GM13976 (cell line): ENCODE measurements around the gene TMOD1.
A peak's percentile ranks its signal among the peaks of the same experiment; 100 is the strongest.
"Not testable (repeated sequence)": the region's sequence is repeated elsewhere in the genome, so short reads cannot be mapped to it uniquely, and the experiment has no call there.

Experiments used
- DNase-seq: peaks from one replicate; pipeline ENCODE4 v3.0.0; 2012; ENCODE audit warnings: low spot score
- in situ Hi-C: fragments of 300-500 bp; cut with MboI; formaldehyde crosslinking; loops from one replicate; pipeline ENCODE4 v1.12.0; 2022; ENCODE audit warnings: low sequenced_read_pairs, mixed read lengths, inconsistent platforms; ENCODE audit not compliant: unreplicated experiment
- TF ChIP-seq, protein P1 (sequence below): IDR thresholded peaks from 2 replicates; pipeline ENCODE4 v1.5.1; 2012; ENCODE audit warnings: borderline replicate concordance, mild to moderate bottlenecking; ENCODE audit not compliant: insufficient read depth; ENCODE audit errors: extremely low read depth, missing control alignments, control extremely low read depth

Gene TMOD1

DNA sequence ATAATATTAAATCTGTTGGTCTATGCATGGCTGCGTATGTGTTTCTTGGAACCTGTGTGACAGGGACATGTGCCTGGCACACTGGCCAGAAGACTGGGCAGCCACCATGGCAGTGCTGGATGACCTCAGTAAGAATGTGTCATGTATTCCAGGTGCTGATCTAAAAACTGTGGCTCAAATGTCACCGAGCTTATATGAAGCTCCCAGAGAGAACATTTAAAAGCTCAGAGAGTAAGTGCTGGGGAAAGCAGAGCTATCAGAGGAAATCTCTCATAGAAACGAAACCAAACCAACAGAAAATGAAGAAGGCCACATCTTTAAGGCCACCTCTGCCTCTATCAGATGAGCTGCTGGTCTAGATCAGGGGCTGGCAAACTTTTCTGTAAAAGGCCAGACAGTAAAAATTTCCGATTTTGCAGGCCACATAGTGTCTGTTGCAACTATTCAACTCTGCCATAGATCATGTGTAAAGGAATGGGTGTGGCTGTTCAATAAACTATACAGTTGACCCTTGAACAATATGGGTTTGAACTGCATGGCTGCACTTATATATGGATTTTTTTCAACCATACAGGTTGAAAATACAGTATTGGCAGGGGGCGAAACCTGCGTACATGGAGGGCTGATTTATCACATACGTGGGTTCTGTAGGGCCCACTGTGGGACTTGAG, 99.9 kb downstream of the TMOD1 start:
- in situ Hi-C loops: loop anchor here (25.0 kb wide), 1 partner anchor 739 kb away; the partner anchor contains the start of gene ZNF782
- DNase-seq: no peak
- TF ChIP-seq, protein P1, sequence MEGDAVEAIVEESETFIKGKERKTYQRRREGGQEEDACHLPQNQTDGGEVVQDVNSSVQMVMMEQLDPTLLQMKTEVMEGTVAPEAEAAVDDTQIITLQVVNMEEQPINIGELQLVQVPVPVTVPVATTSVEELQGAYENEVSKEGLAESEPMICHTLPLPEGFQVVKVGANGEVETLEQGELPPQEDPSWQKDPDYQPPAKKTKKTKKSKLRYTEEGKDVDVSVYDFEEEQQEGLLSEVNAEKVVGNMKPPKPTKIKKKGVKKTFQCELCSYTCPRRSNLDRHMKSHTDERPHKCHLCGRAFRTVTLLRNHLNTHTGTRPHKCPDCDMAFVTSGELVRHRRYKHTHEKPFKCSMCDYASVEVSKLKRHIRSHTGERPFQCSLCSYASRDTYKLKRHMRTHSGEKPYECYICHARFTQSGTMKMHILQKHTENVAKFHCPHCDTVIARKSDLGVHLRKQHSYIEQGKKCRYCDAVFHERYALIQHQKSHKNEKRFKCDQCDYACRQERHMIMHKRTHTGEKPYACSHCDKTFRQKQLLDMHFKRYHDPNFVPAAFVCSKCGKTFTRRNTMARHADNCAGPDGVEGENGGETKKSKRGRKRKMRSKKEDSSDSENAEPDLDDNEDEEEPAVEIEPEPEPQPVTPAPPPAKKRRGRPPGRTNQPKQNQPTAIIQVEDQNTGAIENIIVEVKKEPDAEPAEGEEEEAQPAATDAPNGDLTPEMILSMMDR: no peak

DNA sequence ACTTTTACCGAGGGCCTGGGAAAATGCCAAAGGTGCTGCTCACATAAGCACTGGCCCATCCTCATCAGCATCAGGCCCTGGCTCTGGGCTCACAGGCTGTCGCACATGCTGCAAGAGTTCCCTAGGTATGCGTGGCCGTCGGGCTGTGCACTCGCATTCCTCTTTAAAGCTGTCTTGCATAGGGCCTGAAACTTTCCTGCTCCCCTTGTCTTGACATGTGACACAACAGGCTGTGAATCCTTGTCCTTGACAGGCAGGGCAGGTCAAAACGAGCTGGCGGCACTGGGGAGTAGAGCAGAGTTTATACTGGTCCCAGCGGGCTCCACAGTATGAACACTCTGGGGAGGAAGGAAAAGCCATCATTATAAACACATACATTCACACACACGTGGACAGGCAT, 101.0 kb downstream of the TMOD1 start:
- in situ Hi-C loops: loop anchor here (25.0 kb wide), 1 partner anchor 740 kb away; the partner anchor contains the start of gene ZNF782
- DNase-seq: no peak
- TF ChIP-seq, protein P1: no peak

DNA sequence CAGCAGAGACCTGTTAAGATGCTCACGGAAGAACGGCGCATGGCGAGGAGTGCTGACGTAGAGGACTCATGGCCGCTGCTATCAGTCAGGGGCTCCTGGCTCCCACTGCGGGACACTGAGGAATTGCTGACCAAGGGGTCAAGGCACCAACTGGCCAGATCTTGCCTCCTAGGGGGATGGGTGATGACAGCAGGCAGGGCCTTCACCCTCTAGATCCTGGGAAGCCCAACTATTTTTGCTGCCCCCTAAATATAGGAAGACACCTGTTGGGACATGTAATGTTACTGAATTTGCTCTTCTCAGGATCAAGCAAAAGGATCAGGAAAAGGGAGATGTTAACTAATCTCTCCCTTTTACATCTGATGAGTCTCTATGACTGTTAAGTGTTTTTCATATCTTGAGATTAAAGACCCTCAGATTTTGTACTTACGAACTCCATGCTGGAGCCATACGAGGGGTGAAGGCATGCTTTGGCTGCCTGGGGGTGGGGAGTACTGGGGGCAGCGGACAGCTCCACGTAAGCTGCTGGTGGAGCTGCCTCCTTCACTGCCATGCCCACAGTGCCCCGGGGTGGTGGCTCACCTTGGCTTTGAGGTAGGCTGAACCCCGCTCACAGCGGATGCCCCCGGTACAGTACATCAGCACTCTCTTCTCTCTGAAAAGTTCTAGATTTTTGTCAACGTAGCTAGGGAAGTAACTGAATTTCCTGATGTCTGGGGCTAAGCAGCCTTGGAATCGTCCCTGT, 103.6 kb downstream of the TMOD1 start:
- DNase-seq: no peak
- in situ Hi-C loops: loop anchor here (25.0 kb wide), 1 partner anchor 743 kb away; the partner anchor contains the start of gene ZNF782
- TF ChIP-seq, protein P1: no peak

DNA sequence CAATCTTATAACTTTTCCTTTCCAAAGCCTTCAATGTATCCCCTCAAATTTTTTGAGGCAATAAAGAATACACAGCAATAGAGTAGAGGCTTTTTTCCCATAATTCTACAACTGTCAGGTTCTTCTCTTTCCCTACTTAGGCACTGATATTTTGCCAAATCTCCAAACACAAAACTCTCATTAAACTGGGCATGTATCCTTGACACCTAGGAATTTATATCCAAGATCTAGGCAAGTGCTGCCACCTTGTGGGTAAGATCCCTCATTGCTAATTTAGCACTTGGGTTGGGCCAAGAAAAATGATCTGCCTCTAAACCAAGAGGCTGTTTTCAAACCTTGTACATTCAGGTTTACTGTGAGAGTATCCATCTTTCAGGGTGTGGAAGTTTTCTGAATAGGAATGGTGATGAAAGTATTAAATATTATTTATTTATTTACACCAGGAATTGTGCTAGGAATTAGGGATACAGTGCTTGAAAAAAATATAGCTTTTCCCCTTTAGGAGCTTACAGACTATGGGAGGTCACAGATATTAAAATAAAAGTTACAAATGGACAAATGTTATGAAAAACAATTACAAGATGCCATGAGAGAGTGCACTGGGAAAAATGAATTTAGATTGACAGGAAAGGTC, 114.1 kb downstream of the TMOD1 start:
- in situ Hi-C loops: loop anchor here (5.0 to 25.0 kb wide), 3 partner anchors 148 to 753 kb away; partner anchors contain the start of gene ZNF782
- TF ChIP-seq, protein P1: peak; percentile 83
- peak; percentile 64 for DNase-seq

DNA sequence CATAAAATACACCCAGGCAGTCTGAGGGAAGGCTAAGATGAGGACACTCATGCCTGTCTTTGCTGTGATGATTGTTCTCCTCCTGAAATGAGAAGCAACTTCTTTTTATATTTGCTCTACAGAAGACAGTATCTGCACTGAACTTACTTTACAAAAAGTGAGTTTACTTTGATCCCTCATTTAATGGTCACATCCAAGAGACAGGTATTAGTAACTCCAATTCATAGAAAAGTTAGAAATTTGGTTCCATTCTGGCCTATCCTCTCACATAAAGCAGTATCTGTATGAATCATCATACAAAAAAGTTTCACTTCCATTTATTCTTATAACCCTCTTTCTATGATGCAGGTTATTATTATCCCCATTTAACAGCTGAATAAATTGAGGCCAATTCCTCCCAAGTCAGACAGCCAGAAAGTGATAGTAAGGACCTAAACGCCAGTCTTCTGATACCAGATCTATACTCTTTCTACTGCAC, 116.5 kb downstream of the TMOD1 start:
- in situ Hi-C loops: loop anchor here (5.0 to 25.0 kb wide), 3 partner anchors 151 to 756 kb away; partner anchors contain the start of gene ZNF782
- no peak for DNase-seq
- TF ChIP-seq, protein P1: no peak

DNA sequence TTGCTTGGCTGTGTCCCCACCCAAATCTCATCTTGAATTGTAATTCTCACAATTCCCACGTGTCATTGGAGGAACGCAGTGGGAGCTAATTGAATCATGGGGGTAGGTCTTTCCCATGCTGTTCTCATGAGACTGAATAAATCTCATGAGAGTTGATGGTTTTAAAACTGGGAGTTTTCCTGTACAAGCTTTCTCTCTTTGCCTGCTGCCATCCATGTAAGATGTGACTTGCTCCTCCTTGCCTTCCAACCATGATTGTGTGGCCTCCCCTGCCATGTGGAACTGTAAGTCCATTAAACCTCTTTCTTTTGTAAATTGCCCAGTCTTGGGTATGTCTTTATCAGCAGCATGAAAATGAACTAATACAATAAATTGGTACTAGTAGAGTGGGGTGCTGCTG, 118.6 kb downstream of the TMOD1 start:
- DNase-seq: not testable (repeated sequence)
- in situ Hi-C loops: loop anchor here (25.0 kb wide), 1 partner anchor 758 kb away; the partner anchor contains the start of gene ZNF782

DNA sequence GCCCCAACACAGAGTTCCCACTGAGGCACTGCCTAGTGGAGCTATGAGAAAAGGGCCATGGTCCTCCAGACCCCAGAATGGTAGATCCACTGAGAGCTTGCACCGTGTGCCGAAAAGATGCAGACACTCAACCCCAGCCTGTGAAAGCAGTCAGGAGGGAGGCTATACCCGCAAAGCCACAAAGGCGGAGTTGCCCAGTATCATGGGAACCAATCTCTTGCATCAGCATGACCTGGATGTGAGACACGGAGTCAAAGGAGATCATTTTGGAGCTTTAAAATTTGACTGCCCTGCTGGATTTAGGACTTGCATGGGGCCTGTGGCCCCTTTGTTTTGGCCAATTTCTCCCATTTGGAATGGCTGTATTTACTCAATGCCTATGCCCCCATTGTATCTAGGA, 121.0 kb downstream of the TMOD1 start:
- in situ Hi-C loops: loop anchor here (25.0 kb wide), 1 partner anchor 760 kb away; the partner anchor contains the start of gene ZNF782
- DNase-seq: not testable (repeated sequence)
